Measurements from ENCODE around the gene BBX. TPM values are rescaled to one million over a fixed set of nuclear protein-coding genes. Genes with fewer than 3 reads are reported as not detected.
A peak's percentile ranks its signal among the peaks of the same experiment; 100 is the strongest.

The BBX gene
- total RNA-seq, 1 donor from 2014 or later: 62.3 TPM

DNA sequence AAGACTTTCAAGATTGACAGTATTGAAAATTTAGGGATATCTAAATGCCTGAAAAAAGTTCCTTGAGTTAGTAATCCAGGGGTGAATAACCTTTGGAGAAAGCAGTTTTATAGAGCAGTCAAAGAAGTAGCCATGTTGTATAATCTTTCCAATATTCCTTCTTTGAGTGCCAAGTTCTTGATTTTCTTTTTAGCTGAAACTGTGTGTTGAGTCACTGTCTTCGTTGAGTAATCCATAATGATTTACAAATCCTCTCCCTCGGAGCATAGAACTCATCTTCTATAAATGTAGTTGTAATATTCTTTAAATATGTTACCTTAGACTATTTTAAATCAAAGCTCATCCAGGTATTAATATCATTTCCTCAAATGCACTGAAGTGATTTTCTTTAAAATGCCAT lies 135.2 kb downstream of the BBX start:
- H3K9me3 ChIP-seq: no peaks in the 10 kb centered on the region
- DNase-seq (no peak), ATAC-seq (no peak)
- H3K4me1 ChIP-seq: peaks cover 24% of the 10 kb centered on the region
- intact Hi-C loops (cut with DNase I): no loop called here
- TF ChIP-seq, protein P1, sequence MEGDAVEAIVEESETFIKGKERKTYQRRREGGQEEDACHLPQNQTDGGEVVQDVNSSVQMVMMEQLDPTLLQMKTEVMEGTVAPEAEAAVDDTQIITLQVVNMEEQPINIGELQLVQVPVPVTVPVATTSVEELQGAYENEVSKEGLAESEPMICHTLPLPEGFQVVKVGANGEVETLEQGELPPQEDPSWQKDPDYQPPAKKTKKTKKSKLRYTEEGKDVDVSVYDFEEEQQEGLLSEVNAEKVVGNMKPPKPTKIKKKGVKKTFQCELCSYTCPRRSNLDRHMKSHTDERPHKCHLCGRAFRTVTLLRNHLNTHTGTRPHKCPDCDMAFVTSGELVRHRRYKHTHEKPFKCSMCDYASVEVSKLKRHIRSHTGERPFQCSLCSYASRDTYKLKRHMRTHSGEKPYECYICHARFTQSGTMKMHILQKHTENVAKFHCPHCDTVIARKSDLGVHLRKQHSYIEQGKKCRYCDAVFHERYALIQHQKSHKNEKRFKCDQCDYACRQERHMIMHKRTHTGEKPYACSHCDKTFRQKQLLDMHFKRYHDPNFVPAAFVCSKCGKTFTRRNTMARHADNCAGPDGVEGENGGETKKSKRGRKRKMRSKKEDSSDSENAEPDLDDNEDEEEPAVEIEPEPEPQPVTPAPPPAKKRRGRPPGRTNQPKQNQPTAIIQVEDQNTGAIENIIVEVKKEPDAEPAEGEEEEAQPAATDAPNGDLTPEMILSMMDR (IDR thresholded peaks at IDR 0.05): no peak
- no peak overlapping the region for H3K4me3 ChIP-seq
- no peak overlapping the region for H3K27ac ChIP-seq
- no peaks in the 10 kb centered on the region for H3K36me3 ChIP-seq
- no peaks in the 10 kb centered on the region for H3K27me3 ChIP-seq

DNA sequence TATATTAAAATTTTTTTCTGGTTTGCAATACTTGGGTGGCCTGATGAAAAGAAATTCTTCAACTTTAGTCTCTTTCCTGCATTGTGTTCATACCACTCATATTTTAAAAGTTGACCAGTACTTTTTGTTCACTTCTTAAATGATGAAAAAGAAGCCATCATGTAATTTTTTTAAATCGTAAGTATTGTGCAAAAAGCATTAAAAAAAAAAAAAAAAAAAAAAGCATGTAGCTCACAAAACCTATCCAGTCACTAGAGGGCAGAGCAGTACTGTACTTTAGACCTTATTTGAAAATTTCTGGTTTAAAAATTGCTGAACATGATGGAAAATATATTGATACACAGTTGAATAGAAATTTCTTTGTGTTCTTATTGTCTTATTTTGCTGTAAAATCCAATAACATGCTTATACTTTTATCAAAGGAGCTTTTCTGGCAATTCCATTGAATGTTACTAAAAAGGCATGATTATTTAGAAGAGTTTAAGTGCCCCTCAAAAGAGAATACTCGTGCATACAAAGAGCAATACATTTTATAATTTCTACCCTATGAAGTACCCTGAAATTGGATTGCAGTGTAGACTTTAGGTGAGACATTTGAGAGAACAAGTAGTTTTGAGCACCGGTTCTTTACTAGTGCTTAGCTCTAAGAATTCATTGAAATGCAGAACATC lies 137.7 kb downstream of the BBX start:
- TF ChIP-seq, protein P1 (IDR thresholded peaks at IDR 0.05): peak; percentile 67
- Histone ChIP-seq H3K27ac (no peak overlapping the region), H3K9me3 (no peaks in the 10 kb centered on the region), H3K36me3 (no peaks in the 10 kb centered on the region), H3K4me3 (no peak overlapping the region), H3K4me1 (peaks cover 28% of the 10 kb centered on the region), H3K27me3 (no peaks in the 10 kb centered on the region)
- ATAC-seq (peak; percentile 53), DNase-seq (no peak)
- intact Hi-C loops (cut with DNase I): no loop called here

DNA sequence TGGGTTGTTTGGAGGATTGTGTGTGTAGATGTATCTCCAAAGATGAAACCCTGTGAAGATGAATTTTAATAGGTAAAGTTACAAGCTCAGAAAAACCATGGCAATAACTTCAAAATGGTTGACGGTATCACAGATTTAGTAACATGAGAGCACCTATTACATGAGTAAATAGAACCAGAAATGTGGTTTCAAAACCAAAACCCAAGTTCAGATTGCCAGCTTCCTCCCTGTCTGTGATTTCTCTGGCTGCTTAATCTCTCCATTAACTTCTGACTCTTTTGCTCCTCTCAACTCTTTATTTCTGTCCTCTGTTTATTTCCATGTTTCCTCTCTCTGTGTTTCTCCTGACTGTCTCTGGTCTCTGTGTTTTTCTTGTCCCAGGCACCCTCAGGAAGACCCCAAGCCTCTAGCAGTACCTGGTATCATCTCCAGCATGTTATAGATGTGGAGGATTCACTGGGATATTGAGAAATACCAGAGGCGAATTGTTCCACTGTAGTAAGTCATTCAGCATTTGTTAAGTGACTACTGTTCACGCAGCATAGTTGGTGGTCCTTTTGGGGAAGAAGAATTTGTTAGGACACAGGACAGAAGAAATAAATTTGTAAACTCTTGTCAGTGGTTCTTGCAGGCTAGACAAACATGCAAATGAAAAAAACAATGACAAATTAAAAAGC lies 138.8 kb downstream of the BBX start:
- peak overlapping the region; percentile 61 for H3K27ac ChIP-seq
- H3K27me3 ChIP-seq: no peaks in the 10 kb centered on the region
- H3K4me3 ChIP-seq: peak overlapping the region; percentile 29
- intact Hi-C loops (cut with DNase I): no loop called here
- H3K9me3 ChIP-seq: no peaks in the 10 kb centered on the region
- ATAC-seq: peak; percentile 56
- DNase-seq: no peak
- TF ChIP-seq, protein P1 (IDR thresholded peaks at IDR 0.05): no peak
- peaks cover 28% of the 10 kb centered on the region for H3K4me1 ChIP-seq
- H3K36me3 ChIP-seq: no peaks in the 10 kb centered on the region

DNA sequence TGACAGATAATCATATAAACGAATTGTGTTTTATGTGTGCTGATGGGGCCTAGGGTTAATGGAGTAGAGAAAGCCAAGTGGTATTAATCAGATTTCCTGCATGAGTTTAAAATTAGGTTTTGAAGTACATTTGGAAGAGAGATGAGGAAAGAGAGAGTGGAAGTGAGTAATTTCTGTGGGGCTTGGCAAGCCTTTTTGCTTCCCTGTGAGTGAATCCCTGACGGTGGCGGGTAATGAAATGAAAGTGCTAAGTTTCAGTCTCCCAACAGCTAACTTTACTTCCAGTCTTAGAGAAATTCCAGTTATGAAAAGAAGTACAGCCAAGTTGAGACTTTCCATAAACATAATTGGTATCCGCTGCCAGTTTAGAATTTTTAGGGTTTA lies 139.4 kb downstream of the BBX start:
- DNase-seq (no peak), ATAC-seq (peak; percentile 73)
- TF ChIP-seq, protein P1 (IDR thresholded peaks at IDR 0.05): no peak
- intact Hi-C loops (cut with DNase I): no loop called here
- Histone ChIP-seq H3K27ac (peak overlapping the region; percentile 61), H3K27me3 (no peaks in the 10 kb centered on the region), H3K9me3 (no peaks in the 10 kb centered on the region), H3K4me3 (peak overlapping the region; percentile 29), H3K36me3 (no peaks in the 10 kb centered on the region), H3K4me1 (peaks cover 28% of the 10 kb centered on the region)

DNA sequence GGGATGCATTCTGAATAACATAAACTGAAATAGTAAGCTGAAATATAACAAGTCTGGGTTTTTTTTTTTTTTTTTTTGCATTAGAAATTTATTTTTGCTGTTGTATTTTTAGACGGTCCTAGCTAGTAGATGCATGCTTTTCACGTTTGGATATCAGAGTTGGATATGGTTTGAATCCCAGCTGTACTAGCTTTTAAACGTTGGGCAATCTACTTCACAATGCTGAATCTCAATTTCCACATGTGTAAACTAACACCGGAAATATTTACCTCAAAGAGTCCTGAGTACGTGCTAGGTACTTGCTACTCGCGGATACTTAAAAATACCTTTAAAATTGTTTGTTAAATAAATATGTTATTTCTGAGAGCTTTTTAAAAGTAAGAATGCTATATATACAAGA lies 139.8 kb downstream of the BBX start:
- peak overlapping the region; percentile 29 for H3K4me3 ChIP-seq

More for the DNA sequence above, 139.8 kb downstream of the BBX start:
- H3K36me3 ChIP-seq: no peaks in the 10 kb centered on the region
- intact Hi-C loops (cut with DNase I): no loop called here
- no peaks in the 10 kb centered on the region for H3K9me3 ChIP-seq
- ATAC-seq (peak; percentile 70), DNase-seq (no peak)
- H3K4me1 ChIP-seq: peaks cover 28% of the 10 kb centered on the region
- TF ChIP-seq, protein P1 (IDR thresholded peaks at IDR 0.05): no peak
- H3K27me3 ChIP-seq: no peaks in the 10 kb centered on the region
- peak overlapping the region; percentile 61 for H3K27ac ChIP-seq
